Astrocyte of the spinal cord (primary cell): ENCODE data around the gene VENTX.

Experiments used
- DNase-seq: peaks from one replicate; pipeline ENCODE4 v3.0.0; 2011; ENCODE audit warnings: low read depth, low spot score
- H3K4me3 ChIP-seq: 2 replicates; pipeline ENCODE4 v1.5.1; 2011; ENCODE audit warnings: low read depth, mild to moderate bottlenecking, low read length, moderate library complexity
- CTCF ChIP-seq: IDR thresholded peaks from 2 replicates; pipeline ENCODE4 v1.5.1; 2012; ENCODE audit warnings: low read depth, mild to moderate bottlenecking, low read length, inconsistent platforms
- in situ Hi-C: cut with HindIII; loops from 2 replicates; pipeline ENCODE4 v1.10.0; 2017; ENCODE audit warnings: low sequenced_read_pairs

The VENTX gene

GRCh38 chr10:133248334-133248715 is 10.7 kb downstream of the VENTX start:
- in situ Hi-C loops: no loop called here
- no peak for DNase-seq
- no peak for TF ChIP-seq CTCF
- H3K4me3 ChIP-seq: no peak overlapping the region

GRCh38 chr10:133249094-133249780 is 11.6 kb downstream of the VENTX start:
- H3K4me3 ChIP-seq: no peak overlapping the region
- in situ Hi-C loops: no loop called here
- no peak for TF ChIP-seq CTCF

GRCh38 chr10:133249975-133250754 is 12.5 kb downstream of the VENTX start:
- TF ChIP-seq CTCF: no peak
- in situ Hi-C loops: no loop called here
- no peak overlapping the region for H3K4me3 ChIP-seq
- no peak for DNase-seq

More at GRCh38 chr10:133249094-133249780, 11.6 kb downstream of the VENTX start:
- DNase-seq: no peak

GRCh38 chr10:133251388-133252222 is 13.9 kb downstream of the VENTX start:
- in situ Hi-C loops: no loop called here
- no peak for TF ChIP-seq CTCF
- H3K4me3 ChIP-seq: no peak overlapping the region
- no peak for DNase-seq

- no peak for DNase-seq
- no peak for TF ChIP-seq CTCF
- in situ Hi-C loops: no loop called here
- no peak overlapping the region for H3K4me3 ChIP-seq
Observed at GRCh38 chr10:133252223-133252552, 14.5 kb downstream of the VENTX start.

- in situ Hi-C loops: no loop called here
- no peak overlapping the region for H3K4me3 ChIP-seq
- TF ChIP-seq CTCF: no peak
- DNase-seq: no peak
Observed at GRCh38 chr10:133253361-133253955, 15.8 kb downstream of the VENTX start.
